Thoracic aorta (tissue), 2 donors: ENCODE data around the gene PATL1. TPM values are rescaled to one million over a fixed set of nuclear protein-coding genes. Genes with fewer than 3 reads are reported as not detected.
"Not testable (repeated sequence)": the region's sequence is repeated elsewhere in the genome, so short reads cannot be mapped to it uniquely, and the experiment has no call there.

Experiments
- ATAC-seq: fragments of 150-250 bp; one replicate; pipeline ENCODE4 v1.8.0; 2017; ENCODE audit warnings: low read depth; ENCODE audit not compliant: insufficient number of reproducible peaks, low FRiP score
- DNase-seq: peaks from one replicate; pipeline ENCODE4 v3.0.0-alpha.2; 2020; ENCODE audit warnings: low spot score
- H3K27ac ChIP-seq, 2 donors: fragments of 200-600 bp; sonication (generic); 1 replicate in 1 of 2; 2 replicates in 1 of 2; pipeline ENCODE4 v1.5.1; 2016; ENCODE audit warnings: mild to moderate bottlenecking in 2 of 2, moderate library complexity in 2 of 2
- H3K27me3 ChIP-seq: fragments of 200-600 bp; sonication (generic); replicated peaks from 2 replicates; pipeline ENCODE4 v1.6.0; 2016; ENCODE audit warnings: mild to moderate bottlenecking; ENCODE audit not compliant: insufficient read depth
- H3K36me3 ChIP-seq: fragments of 200-600 bp; sonication (generic); one replicate; pipeline ENCODE4 v1.5.1; 2016
- H3K4me1 ChIP-seq, 2 donors: fragments of 200-600 bp; sonication (generic); 1 replicate in 1 of 2; 2 replicates in 1 of 2; pipeline versions ENCODE4 v1.5.1 to v1.6.0; 2016; ENCODE audit warnings: low read depth in 2 of 2, mild to moderate bottlenecking in 1 of 2; ENCODE audit not compliant: control insufficient read depth in 1 of 2
- H3K4me3 ChIP-seq: fragments of 200-600 bp; sonication (generic); 2 replicates; pipeline ENCODE4 v1.5.1; 2016; ENCODE audit warnings: mild to moderate bottlenecking
- H3K9me3 ChIP-seq: fragments of 200-600 bp; sonication (generic); 2 replicates; pipeline ENCODE4 v1.5.1; 2016
- CTCF ChIP-seq: fragments of 200-600 bp; sonication (generic); IDR thresholded peaks from one replicate; pipeline ENCODE4 v1.5.1; 2019; ENCODE audit warnings: antibody characterized with exemption
- total RNA-seq, 2 donors: library from RNA; depleted of rRNA; stranded (reverse); fragments of >200 nt; gene quantifications; one replicate each; pipeline versions ENCODE4 v1.1.0 to v1.2.3, GENCODE V29; 2016

Gene PATL1
- total RNA-seq, 2 donors from 2014 or later: 9.3 to 16.3 TPM

DNA sequence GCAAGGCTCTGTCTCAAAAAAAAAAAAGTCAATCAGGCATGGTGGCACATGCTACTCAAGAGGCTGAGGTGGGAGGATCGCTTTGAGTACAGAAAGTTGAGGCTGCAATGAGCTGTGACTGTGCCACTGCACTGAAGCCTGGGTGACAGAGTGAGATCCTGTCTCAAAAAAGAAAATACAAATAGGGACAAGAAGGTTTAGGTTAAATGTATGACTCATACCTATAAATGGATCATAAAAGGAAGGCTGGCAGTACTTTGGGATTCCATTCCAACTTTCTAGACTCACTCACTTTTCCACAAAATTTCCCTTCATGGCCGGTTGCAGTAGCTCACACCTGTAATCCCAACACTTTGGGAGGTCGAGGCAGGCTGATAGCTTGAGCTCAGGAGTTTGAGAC is 27.7 kb downstream of the PATL1 start:
- peaks cover 68% of the 10 kb centered on the region for H3K36me3 ChIP-seq
- DNase-seq (no peak), ATAC-seq (no peak)
- no peaks in the 10 kb centered on the region for H3K27me3 ChIP-seq
- no peak overlapping the region for H3K4me3 ChIP-seq
- no peaks in the 10 kb centered on the region for H3K9me3 ChIP-seq
- TF ChIP-seq CTCF: no peak
- H3K4me1 ChIP-seq: no peaks in the 10 kb centered on the region
- H3K27ac ChIP-seq: no peak overlapping the region

DNA sequence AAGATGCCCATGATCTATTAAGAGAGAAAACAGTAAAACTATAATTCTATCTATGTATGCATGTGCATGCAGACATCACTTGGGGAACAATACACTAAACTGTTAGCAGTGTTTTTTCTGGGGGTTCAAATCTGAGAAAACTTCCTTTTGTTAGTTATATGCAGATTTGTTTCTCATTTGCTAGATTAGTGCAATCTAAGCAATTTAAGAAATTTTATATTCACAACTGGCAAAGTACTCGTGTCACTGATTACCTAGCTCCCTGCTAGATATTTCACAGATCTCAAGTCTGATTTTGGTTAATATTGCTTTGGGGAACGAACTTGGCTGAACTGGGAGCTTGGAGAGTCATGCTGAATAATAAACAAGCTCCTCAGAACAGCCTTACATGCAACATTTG is 38.3 kb downstream of the PATL1 start:
- Histone ChIP-seq H3K9me3 (no peaks in the 10 kb centered on the region), H3K36me3 (no peaks in the 10 kb centered on the region), H3K27me3 (no peaks in the 10 kb centered on the region), H3K4me3 (no peak overlapping the region), H3K4me1 (no peaks in the 10 kb centered on the region), H3K27ac (no peak overlapping the region)
- DNase-seq (no peak), ATAC-seq (no peak)
- no peak for TF ChIP-seq CTCF

DNA sequence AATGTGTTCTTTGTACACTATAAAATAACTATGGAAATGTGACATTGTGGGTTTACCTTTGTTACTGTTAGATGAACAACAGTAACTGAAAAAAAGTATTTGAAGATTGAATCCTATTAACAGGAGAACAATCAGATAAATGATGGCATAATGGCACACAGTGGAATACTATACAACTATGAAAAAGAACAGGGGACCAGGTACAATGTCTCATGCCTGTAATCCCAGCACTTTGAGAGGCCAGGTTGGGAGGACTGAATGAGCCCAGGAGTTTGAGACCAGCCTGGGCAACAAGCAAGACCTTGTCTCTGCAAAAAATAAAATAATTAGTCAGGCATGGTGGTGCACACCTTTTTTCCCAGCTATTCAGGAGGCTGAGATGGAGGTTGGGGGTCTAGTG is 38.8 kb downstream of the PATL1 start:
- no peak for ATAC-seq
- Histone ChIP-seq H3K27me3 (no peaks in the 10 kb centered on the region), H3K27ac (no peak overlapping the region), H3K9me3 (no peaks in the 10 kb centered on the region), H3K4me1 (no peaks in the 10 kb centered on the region), H3K36me3 (no peaks in the 10 kb centered on the region), H3K4me3 (no peak overlapping the region)
- no peak for TF ChIP-seq CTCF
- no peak for DNase-seq

DNA sequence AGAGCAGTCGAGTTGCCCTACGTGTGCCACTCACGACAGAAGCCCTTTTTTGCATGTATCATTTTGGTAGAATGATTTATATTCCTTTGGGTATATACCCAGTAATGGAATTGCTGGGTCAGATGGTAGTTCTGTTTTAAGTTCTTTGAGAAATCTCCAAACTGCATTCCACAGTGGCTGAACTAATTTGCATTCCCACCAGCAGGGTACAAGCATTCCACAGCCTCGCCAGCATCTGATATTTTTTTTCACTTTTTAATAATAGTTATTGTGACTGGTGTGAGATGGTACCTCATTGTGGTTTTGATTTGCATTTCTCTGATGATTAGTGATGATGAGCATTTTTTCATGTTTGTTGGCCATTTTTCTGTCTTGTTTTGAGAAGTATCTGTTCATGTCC is 41.9 kb downstream of the PATL1 start:
- not testable (repeated sequence) for H3K4me1 ChIP-seq, ATAC-seq

GRCh38 chr11:59625703-59626102 is 43.1 kb downstream of the PATL1 start:
- Histone ChIP-seq H3K27ac (no peak overlapping the region), H3K9me3 (no peaks in the 10 kb centered on the region), H3K36me3 (no peaks in the 10 kb centered on the region), H3K4me3 (no peak overlapping the region), H3K4me1 (no peaks in the 10 kb centered on the region), H3K27me3 (no peaks in the 10 kb centered on the region)
- DNase-seq (no peak), ATAC-seq (no peak)
- no peak for TF ChIP-seq CTCF

More for the DNA sequence above, 41.9 kb downstream of the PATL1 start:
- not testable (repeated sequence) for H3K27me3 ChIP-seq, H3K9me3 ChIP-seq, H3K27ac ChIP-seq, DNase-seq, H3K4me3 ChIP-seq, H3K36me3 ChIP-seq

DNA sequence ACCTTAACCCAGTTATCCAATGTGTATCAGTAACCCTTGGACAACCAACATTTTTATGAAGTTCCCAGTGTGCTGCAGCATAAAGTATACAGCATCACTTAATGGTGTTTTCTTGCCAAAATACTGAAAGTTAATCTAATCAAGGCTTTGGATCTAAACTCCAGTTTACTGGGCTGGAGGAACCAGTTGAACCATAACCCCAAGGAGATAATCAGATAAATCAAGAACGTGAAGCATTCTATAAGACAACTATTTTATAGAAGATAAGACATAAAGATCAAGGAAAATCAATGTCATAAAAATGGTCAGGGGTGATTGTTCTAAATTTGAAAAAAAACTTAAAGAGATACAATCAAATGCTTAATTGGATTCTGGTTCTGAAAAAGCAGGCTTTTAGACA is 51.0 kb downstream of the PATL1 start:
- Histone ChIP-seq H3K9me3 (no peaks in the 10 kb centered on the region), H3K36me3 (no peaks in the 10 kb centered on the region), H3K27ac (no peak overlapping the region), H3K27me3 (no peaks in the 10 kb centered on the region), H3K4me3 (no peak overlapping the region), H3K4me1 (peaks cover 16 to 23% of the 10 kb centered on the region in 2 donors)
- TF ChIP-seq CTCF: no peak
- no peak for ATAC-seq
- DNase-seq: no peak
